Stomach (tissue), 9 donors: ENCODE results near the gene LRMDA. TPM values are rescaled to one million over a fixed set of nuclear protein-coding genes. Genes with fewer than 3 reads are reported as not detected.
A peak's percentile ranks its signal among the peaks of the same experiment; 100 is the strongest.

Experiments used
- DNase-seq, 2 donors: peaks; one replicate each; pipeline versions ENCODE4 v3.0.0 to v3.0.0-alpha.2; 2013 to 2019
- H3K27ac ChIP-seq, 5 donors: fragments of 200-600 bp in 4 of 5; sonication (generic) in 4 of 5; one replicate each; pipeline ENCODE4 v1.5.1; 2013 to 2019; ENCODE audit warnings: mild to moderate bottlenecking in 1 of 5, moderate library complexity in 1 of 5
- H3K27me3 ChIP-seq, 3 donors: fragments of 200-600 bp; sonication (generic); one replicate each; pipeline ENCODE4 v1.5.1; 2017 to 2019; ENCODE audit warnings: mixed run types in 1 of 3
- H3K36me3 ChIP-seq, 4 donors: fragments of 200-600 bp; sonication (generic); 1 replicate in 3 of 4; 2 replicates in 1 of 4; pipeline ENCODE4 v1.5.1; 2016 to 2019
- H3K4me1 ChIP-seq, 4 donors: fragments of 200-600 bp; sonication (generic); one replicate each; pipeline ENCODE4 v1.5.1; 2016 to 2019
- H3K4me3 ChIP-seq, 4 donors: fragments of 200-600 bp; sonication (generic) in 3 of 4; one replicate each; pipeline ENCODE4 v1.5.1; 2016 to 2019; ENCODE audit warnings: mild to moderate bottlenecking in 1 of 4
- H3K9me3 ChIP-seq, 4 donors: fragments of 200-600 bp; sonication (generic); one replicate each; pipeline ENCODE4 v1.5.1; 2016 to 2019
- CTCF ChIP-seq, 7 experiments: fragments of 450-650 bp in 4 of 7; fragments of 200-600 bp in 3 of 7; sonication (generic) in 3 of 7; IDR thresholded peaks; one replicate each; pipeline ENCODE4 v1.5.1; 2016 to 2019; ENCODE audit warnings: antibody characterized with exemption in 7 of 7, control low read depth in 2 of 7, mild to moderate bottlenecking in 1 of 7
- EP300 ChIP-seq: sonication (generic); formaldehyde crosslinking; IDR thresholded peaks from one replicate; pipeline ENCODE4 v1.6.1; 2017; ENCODE audit warnings: antibody characterized with exemption
- POLR2A ChIP-seq, 4 donors: fragments of 450-650 bp; IDR thresholded peaks; one replicate each; pipeline ENCODE4 v1.6.1; 2016; ENCODE audit warnings: antibody characterized with exemption in 4 of 4, control low read depth in 2 of 4, mild to moderate bottlenecking in 1 of 4, moderate library complexity in 1 of 4
- POLR2AphosphoS5 ChIP-seq, 3 donors: sonication (generic); formaldehyde crosslinking; IDR thresholded peaks; one replicate each; pipeline ENCODE4 v1.6.1; 2016; ENCODE audit warnings: antibody characterized with exemption in 3 of 3
- WGBS, 5 donors: extraction: QIAGEN DNeasy Blood & Tissue Kit in 3 of 5; methylation state at CpG; one replicate each; pipeline versions ENCODE4 v1.1.5 to v1.1.7; 2013 to 2018; 5-methylcytosine and 5-hydroxymethylcytosine counted together
- intact Hi-C: fragments of 100-400 bp; cut with DNase I; formaldehyde crosslinking; loops from one replicate; pipeline ENCODE4 v1.15.1; 2023; ENCODE audit warnings: low total_unique reads
- polyA plus RNA-seq, 3 donors: library from polyadenylated mRNA; stranded (reverse); fragments of 200-250 nt; gene quantifications; one replicate each; pipeline ENCODE4 v1.2.3, GENCODE V29; 2013
- total RNA-seq, 5 donors: library from RNA; depleted of rRNA; stranded (reverse); fragments of >200 nt; gene quantifications; one replicate each; pipeline versions ENCODE4 v1.1.0 to v1.2.3, GENCODE V29; 2014 to 2016
- donor health status: healthy with polysubstance abuse.
- donor health status: Bipolar disorder and iron deficiency.
- donor health status: healthy.

Gene LRMDA
- total and polyA plus RNA-seq, 8 donors, result 1.3 to 30.2 (median 13.6) TPM; not detected in 1

DNA sequence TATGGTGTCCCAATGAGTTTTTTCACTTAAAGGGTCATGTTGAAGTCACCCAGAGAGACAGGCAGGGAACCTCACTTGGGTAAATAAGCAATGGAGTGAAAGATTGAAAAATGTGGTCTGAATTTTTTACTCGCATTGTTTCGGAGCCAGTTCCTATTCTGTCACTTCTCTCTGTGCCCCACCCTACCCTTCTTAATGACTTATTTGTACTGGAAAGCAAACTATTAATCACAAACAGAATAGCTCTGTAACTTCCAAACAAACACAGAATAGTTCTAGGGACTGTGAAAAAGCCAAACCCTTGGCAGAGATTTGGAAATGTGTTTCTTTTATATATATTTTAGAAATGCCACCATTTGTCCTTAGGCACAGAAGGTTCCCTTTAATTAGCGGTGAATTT lies 76.0 kb downstream of the LRMDA start:
- Histone ChIP-seq H3K27me3 (no peaks in the 10 kb centered on the region), H3K36me3 (no peaks in the 10 kb centered on the region), H3K27ac (peak overlapping the region in 2 of 5 donors; percentile 28 to 48), H3K4me1 (peaks cover 0 to 35% (median 20%) of the 10 kb centered on the region in 4 donors), H3K9me3 (no peaks in the 10 kb centered on the region), H3K4me3 (no peak overlapping the region)
- 64 to 80% (median 72%) methylated on average over 3 of the region's 3 CpGs for WGBS, 5 donors
- intact Hi-C loops, result no loop called here
- DNase-seq, result no peak
- TF ChIP-seq CTCF (IDR thresholded peaks at IDR 0.05) (no peak), POLR2AphosphoS5 (IDR thresholded peaks at IDR 0.05) (no peak), EP300 (no peak), POLR2A (IDR thresholded peaks at IDR 0.05) (no peak)

- WGBS, 5 donors, result 28 to 45% (median 32%) methylated on average over 2 of the region's 2 CpGs
- H3K27ac ChIP-seq, result peak overlapping the region in 2 of 5 donors; percentile 28 to 48
Measured at GRCh38 chr10:75508239-75508813, 76.9 kb downstream of the LRMDA start.

GRCh38 chr10:75508814-75509306 lies 77.4 kb downstream of the LRMDA start:
- peak overlapping the region in 2 of 5 donors; percentile 5 to 28 for H3K27ac ChIP-seq

More at GRCh38 chr10:75508239-75508813, 76.9 kb downstream of the LRMDA start:
- no peaks in the 10 kb centered on the region for H3K9me3 ChIP-seq
- no peaks in the 10 kb centered on the region for H3K27me3 ChIP-seq
- no peak overlapping the region for H3K4me3 ChIP-seq
- TF ChIP-seq CTCF (IDR thresholded peaks at IDR 0.05), result no peak
- TF ChIP-seq POLR2AphosphoS5 (IDR thresholded peaks at IDR 0.05), result peak; percentile 70 to 90 (median 89)
- no peaks in the 10 kb centered on the region for H3K36me3 ChIP-seq
- intact Hi-C loops, result no loop called here
- DNase-seq, result peak in 1 of 2 donors; percentile 89
- H3K4me1 ChIP-seq, result peaks cover 5 to 44% (median 24%) of the 10 kb centered on the region in 4 donors

GRCh38 chr10:75509706-75510105 lies 78.3 kb downstream of the LRMDA start:
- H3K27ac ChIP-seq, result no peak overlapping the region
- TF ChIP-seq EP300 (no peak), POLR2A (IDR thresholded peaks at IDR 0.05) (no peak), CTCF (IDR thresholded peaks at IDR 0.05) (no peak), POLR2AphosphoS5 (IDR thresholded peaks at IDR 0.05) (no peak)
- no peak overlapping the region for H3K4me3 ChIP-seq
- H3K36me3 ChIP-seq, result no peaks in the 10 kb centered on the region
- intact Hi-C loops, result no loop called here
- H3K27me3 ChIP-seq, result no peaks in the 10 kb centered on the region
- DNase-seq, result no peak
- peaks cover 5 to 49% (median 27%) of the 10 kb centered on the region in 4 donors for H3K4me1 ChIP-seq
- no peaks in the 10 kb centered on the region for H3K9me3 ChIP-seq
- WGBS, 5 donors, result 83 to 93% (median 91%) methylated on average over 2 of the region's 2 CpGs

More at GRCh38 chr10:75508814-75509306, 77.4 kb downstream of the LRMDA start:
- 29 to 48% (median 41%) methylated on average over 7 of the region's 7 CpGs for WGBS, 5 donors
- no peaks in the 10 kb centered on the region for H3K27me3 ChIP-seq
- H3K9me3 ChIP-seq, result no peaks in the 10 kb centered on the region
- intact Hi-C loops, result no loop called here
- H3K4me1 ChIP-seq, result peaks cover 5 to 48% (median 27%) of the 10 kb centered on the region in 4 donors
- H3K4me3 ChIP-seq, result no peak overlapping the region
- H3K36me3 ChIP-seq, result no peaks in the 10 kb centered on the region
- peak in 1 of 2 donors; percentile 44 for DNase-seq
- TF ChIP-seq POLR2A (IDR thresholded peaks at IDR 0.05) (no peak), POLR2AphosphoS5 (IDR thresholded peaks at IDR 0.05) (no peak), CTCF (IDR thresholded peaks at IDR 0.05) (no peak), EP300 (no peak)
